HEK293T (cell line): ENCODE data around the gene STAM2.

Experiments
- CTCF ChIA-PET: fragments of 350-600 bp; formaldehyde crosslinking; extraction: SDS; loops from one replicate; lab custom pipeline; 2021; ENCODE audit warnings: antibody characterized with exemption, inconsistent platforms; lab: Yijun Ruan, JAX
- POLR2A ChIA-PET: fragments of 350-600 bp; formaldehyde crosslinking; extraction: SDS; loops from one replicate; lab custom pipeline; 2020; ENCODE audit warnings: antibody characterized with exemption, inconsistent platforms; lab: Yijun Ruan, JAX
- DNase-seq: peaks from one replicate; pipeline ENCODE4 v3.0.0; 2012; ENCODE audit warnings: mixed read lengths; ENCODE audit errors: extremely low spot score
- ARNT ChIP-seq: fragments of 450-650 bp; IDR thresholded peaks from 2 replicates; pipeline ENCODE4 v1.6.1; 2017; ENCODE audit warnings: mild to moderate bottlenecking
- BHLHE40 ChIP-seq: fragments of 450-650 bp; IDR thresholded peaks from 2 replicates; pipeline ENCODE4 v1.6.1; 2016; ENCODE audit warnings: mild to moderate bottlenecking, moderate library complexity, borderline replicate concordance
- CTBP1 ChIP-seq: fragments of 450-650 bp; IDR thresholded peaks from 2 replicates; pipeline ENCODE4 v1.6.1; 2016; ENCODE audit warnings: borderline replicate concordance
- ELF4 ChIP-seq: fragments of 450-650 bp; IDR thresholded peaks from 2 replicates; pipeline ENCODE4 v1.6.1; 2017; ENCODE audit warnings: antibody characterized with exemption
- FOXA1 ChIP-seq: fragments of 450-650 bp; IDR thresholded peaks from 2 replicates; pipeline ENCODE4 v1.6.1; 2016; ENCODE audit warnings: mild to moderate bottlenecking
- FOXK2 ChIP-seq: fragments of 450-650 bp; IDR thresholded peaks from 2 replicates; pipeline ENCODE4 v1.6.1; 2016; ENCODE audit warnings: mild to moderate bottlenecking
- FOXM1 ChIP-seq: fragments of 450-650 bp; IDR thresholded peaks from 2 replicates; pipeline ENCODE4 v1.6.1; 2017; ENCODE audit warnings: mild to moderate bottlenecking, borderline replicate concordance
- HDGF ChIP-seq: fragments of 450-650 bp; IDR thresholded peaks from 2 replicates; pipeline ENCODE4 v1.6.1; 2017; ENCODE audit warnings: antibody characterized with exemption, borderline replicate concordance
- L3MBTL2 ChIP-seq: fragments of 450-650 bp; conservative IDR thresholded peaks from 2 replicates; pipeline ENCODE4 v1.6.1; 2016; ENCODE audit warnings: mild to moderate bottlenecking
- LEF1 ChIP-seq: fragments of 450-650 bp; IDR thresholded peaks from 2 replicates; pipeline ENCODE4 v1.6.1; 2017; ENCODE audit warnings: mild to moderate bottlenecking, borderline replicate concordance
- NFRKB ChIP-seq: fragments of 450-650 bp; IDR thresholded peaks from 2 replicates; pipeline ENCODE4 v1.6.1; 2016; ENCODE audit warnings: mild to moderate bottlenecking, moderate library complexity
- SP1 ChIP-seq: fragments of 450-650 bp; IDR thresholded peaks from 2 replicates; pipeline ENCODE4 v1.6.1; 2017
- SUZ12 ChIP-seq: fragments of 450-650 bp; IDR thresholded peaks from 2 replicates; pipeline ENCODE4 v1.6.1; 2016; ENCODE audit warnings: mild to moderate bottlenecking
- TARDBP ChIP-seq: fragments of 450-650 bp; IDR thresholded peaks from 2 replicates; pipeline ENCODE4 v1.6.1; 2016
- ZNF384 ChIP-seq: fragments of 450-650 bp; IDR thresholded peaks from 2 replicates; pipeline ENCODE4 v1.6.1; 2016
- TF ChIP-seq, protein P1 (sequence below): fragments of 450-650 bp; IDR thresholded peaks from 2 replicates; pipeline ENCODE4 v1.6.1; 2016

The STAM2 gene

DNA sequence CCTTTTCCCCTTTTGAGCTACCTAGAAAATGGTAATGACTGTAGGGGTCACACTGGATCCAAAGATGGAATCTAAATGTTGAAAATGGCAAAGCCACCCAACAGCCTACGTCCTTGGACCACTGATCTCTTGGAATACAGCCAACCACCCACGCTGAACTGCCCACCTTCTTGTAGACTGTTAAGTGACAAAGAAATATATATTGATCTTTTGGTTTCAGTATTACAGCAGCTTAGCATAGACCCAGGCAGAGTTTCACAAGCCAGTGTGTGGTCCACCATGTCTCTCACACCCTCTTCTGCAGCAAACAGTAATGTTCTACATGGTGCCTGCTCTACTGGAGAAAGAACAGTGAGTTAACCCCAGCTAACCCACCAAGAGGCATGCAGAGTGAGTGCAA is 96.9 kb downstream of the STAM2 start:
- ChIA-PET POLR2A (no interaction called here), CTCF (interaction anchor here (0.6 kb wide), 1 partner anchor 61 kb away, joined by 4 read pairs; no protein-coding TSS in a partner anchor)
- TF ChIP-seq ELF4, result no peak
- TF ChIP-seq L3MBTL2, result no peak
- TF ChIP-seq CTBP1, result no peak
- no peak for TF ChIP-seq ZNF384
- TF ChIP-seq TARDBP, result no peak
- TF ChIP-seq FOXA1, result no peak
- TF ChIP-seq SP1, result no peak
- TF ChIP-seq NFRKB, result no peak
- no peak for TF ChIP-seq HDGF
- TF ChIP-seq, protein P1, sequence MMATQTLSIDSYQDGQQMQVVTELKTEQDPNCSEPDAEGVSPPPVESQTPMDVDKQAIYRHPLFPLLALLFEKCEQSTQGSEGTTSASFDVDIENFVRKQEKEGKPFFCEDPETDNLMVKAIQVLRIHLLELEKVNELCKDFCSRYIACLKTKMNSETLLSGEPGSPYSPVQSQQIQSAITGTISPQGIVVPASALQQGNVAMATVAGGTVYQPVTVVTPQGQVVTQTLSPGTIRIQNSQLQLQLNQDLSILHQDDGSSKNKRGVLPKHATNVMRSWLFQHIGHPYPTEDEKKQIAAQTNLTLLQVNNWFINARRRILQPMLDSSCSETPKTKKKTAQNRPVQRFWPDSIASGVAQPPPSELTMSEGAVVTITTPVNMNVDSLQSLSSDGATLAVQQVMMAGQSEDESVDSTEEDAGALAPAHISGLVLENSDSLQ, result no peak
- no peak for TF ChIP-seq FOXK2
- no peak for TF ChIP-seq SUZ12
- no peak for TF ChIP-seq FOXM1
- no peak for TF ChIP-seq LEF1
- no peak for TF ChIP-seq BHLHE40
- no peak for TF ChIP-seq ARNT
- no peak for DNase-seq

DNA sequence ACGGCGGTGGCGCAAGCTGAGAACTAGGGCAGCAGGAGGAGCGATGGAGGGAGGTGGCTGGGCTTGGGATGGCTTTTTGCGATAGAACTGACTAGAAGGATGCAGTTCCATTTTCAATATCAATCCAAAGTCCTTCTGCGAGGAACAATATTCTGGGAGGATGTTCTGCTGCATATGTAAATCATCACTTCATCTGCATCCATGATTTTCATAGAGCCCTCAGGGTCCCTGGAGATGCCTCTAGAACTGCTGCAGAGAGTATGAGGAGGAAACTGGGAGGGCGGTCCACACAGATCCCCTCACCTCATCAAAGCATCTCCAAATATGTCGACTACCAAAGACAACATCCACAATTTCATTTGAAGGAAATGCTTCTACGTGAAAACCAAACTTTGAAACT is 97.5 kb downstream of the STAM2 start:
- TF ChIP-seq SP1 (no peak), TARDBP (no peak), FOXK2 (no peak), FOXM1 (no peak), FOXA1 (no peak), NFRKB (no peak), ELF4 (no peak), ZNF384 (no peak), CTBP1 (no peak)
- TF ChIP-seq, protein P1, result no peak
- ChIA-PET POLR2A (no interaction called here), CTCF (interaction anchor here (0.6 kb wide), 1 partner anchor 62 kb away, joined by 4 read pairs; no protein-coding TSS in a partner anchor)
- DNase-seq, result no peak

DNA sequence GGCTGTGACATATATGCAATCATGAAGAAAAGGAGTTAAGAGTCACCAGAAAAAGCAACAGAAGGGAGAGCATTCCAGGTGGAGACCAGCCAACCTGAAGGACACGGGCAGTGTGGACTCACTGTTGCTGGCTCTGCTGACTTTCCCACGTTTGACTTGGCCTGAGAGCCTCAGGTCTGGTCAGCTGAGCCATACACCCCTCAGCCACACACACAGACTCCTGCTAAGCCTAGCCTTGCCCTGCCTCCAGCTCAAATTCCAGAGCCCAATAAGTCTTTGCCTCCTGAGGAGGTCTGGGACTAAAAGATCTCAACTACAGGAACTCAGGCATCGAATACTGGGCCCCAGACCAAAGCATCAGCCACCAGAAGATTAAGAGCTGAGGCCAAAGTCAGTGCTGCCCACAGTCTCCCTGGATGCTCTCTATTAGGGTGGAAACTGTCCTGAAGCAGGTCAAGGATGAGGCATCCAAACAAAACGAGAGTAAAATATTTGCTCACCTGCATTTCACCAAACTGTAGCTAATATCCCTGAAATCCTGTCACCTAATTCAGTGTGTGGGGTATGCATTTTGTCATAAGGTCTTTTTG is 100.0 kb downstream of the STAM2 start:
- DNase-seq, result no peak
- TF ChIP-seq ELF4, result no peak
- no peak for TF ChIP-seq NFRKB
- TF ChIP-seq ARNT, result no peak
- TF ChIP-seq SP1, result no peak
- TF ChIP-seq CTBP1, result no peak
- TF ChIP-seq FOXA1, result no peak
- TF ChIP-seq ZNF384, result no peak
- TF ChIP-seq L3MBTL2, result no peak
- no peak for TF ChIP-seq HDGF
- ChIA-PET POLR2A (no interaction called here), CTCF (interaction anchor here (1.0 kb wide), 1 partner anchor 27 kb away, joined by 3 read pairs; no protein-coding TSS in a partner anchor)

DNA sequence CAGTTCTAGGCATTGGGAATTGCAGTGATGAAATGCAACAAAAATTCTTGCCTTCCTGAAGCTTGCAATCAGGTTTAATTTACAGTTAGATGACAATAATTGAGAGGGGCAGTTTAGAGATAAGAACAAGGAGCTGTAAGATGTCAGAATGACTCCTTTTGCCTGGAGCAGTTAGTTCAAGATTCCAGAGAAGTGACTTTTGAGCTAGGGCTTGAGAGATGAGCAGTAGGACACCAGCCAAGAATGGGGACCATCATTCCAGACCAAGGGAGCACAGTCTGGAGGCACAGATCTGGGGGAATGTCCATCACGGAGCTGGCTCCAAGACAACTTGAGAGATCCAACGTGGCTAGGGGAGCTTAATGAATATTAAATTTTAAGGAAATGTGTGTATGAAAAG is 103.6 kb downstream of the STAM2 start:
- POLR2A ChIA-PET, result no interaction called here
- CTCF ChIA-PET, result no interaction called here
- TF ChIP-seq L3MBTL2 (no peak), BHLHE40 (no peak), ARNT (no peak), NFRKB (no peak), FOXM1 (no peak), FOXK2 (no peak), HDGF (no peak), CTBP1 (no peak), LEF1 (no peak), SP1 (no peak), ELF4 (no peak), FOXA1 (no peak), SUZ12 (no peak)
- TF ChIP-seq, protein P1, result no peak
- no peak for DNase-seq

DNA sequence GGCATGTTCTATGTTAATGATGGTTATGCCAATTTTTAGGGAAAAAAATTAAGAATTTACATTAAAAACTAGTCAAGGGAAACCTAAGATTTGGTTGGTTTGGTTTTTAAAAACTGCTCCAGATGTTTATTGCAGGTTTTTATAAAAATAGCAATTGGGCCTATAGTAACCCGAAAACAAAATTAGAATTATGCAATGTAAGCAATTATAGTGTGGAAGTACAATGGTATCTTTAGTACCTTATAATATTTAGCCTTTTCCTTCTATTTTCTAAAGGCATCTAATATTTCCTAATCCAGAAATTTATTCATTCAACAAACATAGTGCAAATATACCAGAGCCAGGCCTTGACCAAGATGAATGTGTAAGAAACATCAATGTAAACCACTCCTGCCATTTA is 104.0 kb downstream of the STAM2 start:
- ChIA-PET POLR2A (no interaction called here), CTCF (no interaction called here)
- no peak for TF ChIP-seq CTBP1
- TF ChIP-seq L3MBTL2, result no peak
- no peak for TF ChIP-seq SP1
- no peak for TF ChIP-seq FOXA1
- no peak for TF ChIP-seq ZNF384
- TF ChIP-seq ARNT, result no peak
- no peak for TF ChIP-seq NFRKB
- TF ChIP-seq SUZ12, result no peak
- TF ChIP-seq, protein P1, result no peak
- TF ChIP-seq BHLHE40, result no peak
- TF ChIP-seq HDGF, result no peak
- TF ChIP-seq FOXK2, result no peak
- TF ChIP-seq ELF4, result no peak
- no peak for DNase-seq
